SJCRH30 (cell line): ENCODE data around the gene SMIM21. TPM values are rescaled to one million over a fixed set of nuclear protein-coding genes. Genes with fewer than 3 reads are reported as not detected.

ENCODE experiments used
- DNase-seq, 2 experiments: peaks; one replicate each; pipeline ENCODE4 v3.0.0-alpha.2; 2015 to 2020
- H3K27ac ChIP-seq: fragments of 250-450 bp; sonication (Bioruptor Pico); 2 replicates; pipeline ENCODE4 v1.5.1; 2020; ENCODE audit warnings: mild to moderate bottlenecking, moderate library complexity
- H3K27me3 ChIP-seq: fragments of 250-450 bp; sonication (Bioruptor Pico); 2 replicates; pipeline ENCODE4 v1.5.1; 2020; ENCODE audit warnings: mild to moderate bottlenecking, moderate library complexity
- H3K36me3 ChIP-seq: fragments of 250-450 bp; sonication (Bioruptor Pico); 2 replicates; pipeline ENCODE4 v1.5.1; 2020; ENCODE audit warnings: mild to moderate bottlenecking, moderate library complexity
- H3K4me1 ChIP-seq: fragments of 250-450 bp; sonication (Bioruptor Pico); 2 replicates; pipeline ENCODE4 v1.5.1; 2020; ENCODE audit warnings: mild to moderate bottlenecking, moderate library complexity
- H3K4me3 ChIP-seq: fragments of 250-450 bp; sonication (Bioruptor Pico); 2 replicates; pipeline ENCODE4 v1.5.1; 2020; ENCODE audit warnings: mild to moderate bottlenecking, moderate library complexity
- H3K9me3 ChIP-seq: fragments of 250-450 bp; sonication (Bioruptor Pico); replicated peaks from 2 replicates; pipeline ENCODE4 v1.5.1; 2020; ENCODE audit warnings: mild to moderate bottlenecking, moderate library complexity
- total RNA-seq: library from RNA; depleted of rRNA; stranded (reverse); fragments of >200 nt; shearing (Covaris generic); gene quantifications from 2 replicates; pipeline ENCODE4 v1.2.3, GENCODE V29; 2014

SMIM21 gene
- total RNA-seq, 1 experiment from 2014 or later, result not detected

GRCh38 chr18:75407468-75408437 is 19.8 kb downstream of the SMIM21 start:
- DNase-seq, result peak in 1 of 2 experiments; percentile 15
- no peaks in the 10 kb centered on the region for H3K9me3 ChIP-seq
- no peak overlapping the region for H3K4me3 ChIP-seq
- H3K36me3 ChIP-seq, result no peaks in the 10 kb centered on the region
- no peaks in the 10 kb centered on the region for H3K27me3 ChIP-seq
- peaks cover 4% of the 10 kb centered on the region for H3K4me1 ChIP-seq
- no peak overlapping the region for H3K27ac ChIP-seq

DNA sequence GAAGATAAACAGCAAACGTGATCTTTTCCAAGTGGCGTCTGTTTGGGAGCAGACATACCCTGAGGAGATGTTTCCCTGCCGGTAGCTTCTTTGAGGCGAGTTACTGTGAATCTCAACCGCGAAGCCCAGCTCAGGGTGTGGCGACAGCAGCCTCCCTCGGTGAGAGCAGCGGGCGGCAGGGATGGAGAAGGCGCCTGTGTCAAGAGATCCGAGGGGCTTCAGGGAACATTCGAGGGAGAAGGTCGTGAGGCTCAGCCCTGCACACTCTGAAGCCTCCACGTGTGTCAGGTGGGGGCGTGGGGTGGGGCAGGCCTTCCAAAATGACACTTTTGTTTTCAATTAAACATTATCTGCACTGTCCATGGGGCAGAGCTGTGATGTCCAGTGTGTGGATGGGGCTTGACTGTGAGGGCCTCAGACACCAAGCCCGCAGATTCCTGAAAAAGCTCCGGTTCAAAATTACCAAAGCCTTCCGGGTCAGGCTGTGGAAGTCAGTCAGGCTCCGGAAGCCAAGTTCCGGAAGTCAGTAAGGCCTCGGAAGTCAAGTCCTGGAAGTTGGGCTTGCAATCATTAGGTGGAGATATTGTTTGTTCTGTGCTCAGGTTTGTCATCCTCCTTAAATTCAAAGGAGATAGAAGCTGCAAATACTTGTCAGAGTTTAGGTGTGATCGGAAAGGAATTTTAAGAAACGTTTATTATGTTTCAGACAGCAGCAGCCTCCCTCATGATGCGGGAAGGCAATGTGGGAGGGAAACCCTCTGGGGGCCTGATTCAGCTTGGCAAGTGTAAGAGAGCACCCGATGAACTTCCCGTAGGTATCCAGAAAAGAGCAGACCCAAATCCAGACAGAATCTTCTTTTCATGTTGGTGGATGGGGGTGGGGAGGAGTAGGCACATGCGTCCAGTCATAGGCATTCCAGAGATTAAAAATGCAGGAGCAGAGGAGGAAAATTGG is 20.7 kb downstream of the SMIM21 start:
- Histone ChIP-seq H3K9me3 (no peaks in the 10 kb centered on the region), H3K27me3 (no peaks in the 10 kb centered on the region), H3K4me3 (no peak overlapping the region), H3K36me3 (no peaks in the 10 kb centered on the region), H3K27ac (no peak overlapping the region), H3K4me1 (peaks cover 4% of the 10 kb centered on the region)
- DNase-seq, result no peak

DNA sequence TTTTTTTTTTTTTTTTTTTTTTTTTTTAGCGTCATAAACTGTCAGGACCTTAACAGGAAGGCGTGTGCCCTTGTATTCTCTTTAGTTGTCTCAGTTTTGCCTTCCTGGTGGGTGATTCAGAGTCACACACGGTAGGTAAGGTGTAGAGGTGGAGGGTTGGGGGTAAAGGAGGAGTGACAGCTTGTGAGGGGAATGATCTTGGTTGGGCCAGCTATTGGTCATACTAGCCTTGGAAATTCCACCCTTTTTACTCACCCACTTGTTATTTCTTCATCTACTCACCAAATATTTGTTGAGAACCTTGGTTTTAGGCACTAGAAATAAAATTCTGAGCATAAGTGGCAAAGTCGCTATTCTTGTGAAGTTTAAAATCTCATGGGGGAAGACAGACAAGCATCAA is 22.2 kb downstream of the SMIM21 start:
- Histone ChIP-seq H3K27me3 (no peaks in the 10 kb centered on the region), H3K4me3 (no peak overlapping the region), H3K4me1 (peaks cover 4% of the 10 kb centered on the region), H3K27ac (no peak overlapping the region), H3K9me3 (no peaks in the 10 kb centered on the region), H3K36me3 (no peaks in the 10 kb centered on the region)
- no peak for DNase-seq

- DNase-seq, result peak; percentile 7 to 33
- no peaks in the 10 kb centered on the region for H3K4me1 ChIP-seq
- no peaks in the 10 kb centered on the region for H3K27me3 ChIP-seq
- H3K4me3 ChIP-seq, result no peak overlapping the region
- no peaks in the 10 kb centered on the region for H3K36me3 ChIP-seq
- H3K9me3 ChIP-seq, result no peaks in the 10 kb centered on the region
- H3K27ac ChIP-seq, result no peak overlapping the region
Measured at GRCh38 chr18:75400366-75400765, 27.1 kb downstream of the SMIM21 start.

GRCh38 chr18:75395137-75395536 is 32.4 kb downstream of the SMIM21 start:
- Histone ChIP-seq H3K36me3 (no peaks in the 10 kb centered on the region), H3K27me3 (no peaks in the 10 kb centered on the region), H3K4me3 (no peak overlapping the region), H3K4me1 (no peaks in the 10 kb centered on the region), H3K9me3 (no peaks in the 10 kb centered on the region), H3K27ac (no peak overlapping the region)
- no peak for DNase-seq

DNA sequence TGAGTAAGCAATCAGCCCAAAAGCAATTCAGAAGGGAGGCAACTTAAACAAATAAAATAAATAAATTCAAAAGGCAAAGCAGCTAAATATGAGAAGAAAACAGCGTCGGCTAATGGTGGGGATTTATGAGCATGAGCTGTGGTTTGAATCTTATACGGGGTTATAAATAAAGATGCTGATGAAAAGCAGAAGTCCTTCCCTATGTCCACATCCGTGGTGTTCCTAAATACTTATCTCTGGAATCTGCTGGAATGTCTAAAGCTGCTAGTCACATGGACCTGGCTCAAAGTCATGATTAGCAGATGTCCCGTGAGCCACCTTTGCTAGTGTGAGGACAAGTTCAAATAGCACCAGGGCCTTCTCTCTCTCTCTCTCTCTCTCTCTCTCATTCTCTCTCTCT is 33.8 kb downstream of the SMIM21 start:
- H3K36me3 ChIP-seq, result no peaks in the 10 kb centered on the region
- H3K9me3 ChIP-seq, result no peaks in the 10 kb centered on the region
- no peak overlapping the region for H3K4me3 ChIP-seq
- no peaks in the 10 kb centered on the region for H3K27me3 ChIP-seq
- no peaks in the 10 kb centered on the region for H3K4me1 ChIP-seq
- no peak overlapping the region for H3K27ac ChIP-seq
- no peak for DNase-seq

DNA sequence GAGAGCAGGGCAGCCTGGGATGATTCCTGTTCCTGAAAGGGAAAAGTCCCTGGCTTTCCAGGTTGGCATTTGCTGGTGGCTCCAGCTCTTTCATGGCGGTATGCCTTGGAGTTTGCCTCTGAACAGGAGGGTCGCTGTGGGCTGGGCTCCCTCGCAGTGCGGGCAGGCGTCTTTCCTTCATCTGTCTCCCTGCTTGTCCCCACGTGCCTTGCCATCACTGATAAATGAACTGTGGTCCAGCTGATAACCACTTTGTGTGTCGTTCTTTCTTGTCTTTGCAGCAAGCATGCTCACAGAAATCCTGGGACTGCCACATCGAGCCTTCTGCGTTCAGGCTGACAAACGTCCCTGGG is 35.3 kb downstream of the SMIM21 start:
- no peaks in the 10 kb centered on the region for H3K36me3 ChIP-seq
- H3K4me3 ChIP-seq, result no peak overlapping the region
- DNase-seq, result no peak
- no peaks in the 10 kb centered on the region for H3K27me3 ChIP-seq
- no peaks in the 10 kb centered on the region for H3K9me3 ChIP-seq
- H3K4me1 ChIP-seq, result no peaks in the 10 kb centered on the region
- no peak overlapping the region for H3K27ac ChIP-seq

GRCh38 chr18:75391279-75392225 is 36.0 kb downstream of the SMIM21 start:
- Histone ChIP-seq H3K4me1 (no peaks in the 10 kb centered on the region), H3K27me3 (no peaks in the 10 kb centered on the region), H3K9me3 (no peaks in the 10 kb centered on the region), H3K36me3 (no peaks in the 10 kb centered on the region), H3K27ac (no peak overlapping the region), H3K4me3 (no peak overlapping the region)
- DNase-seq, result no peak

DNA sequence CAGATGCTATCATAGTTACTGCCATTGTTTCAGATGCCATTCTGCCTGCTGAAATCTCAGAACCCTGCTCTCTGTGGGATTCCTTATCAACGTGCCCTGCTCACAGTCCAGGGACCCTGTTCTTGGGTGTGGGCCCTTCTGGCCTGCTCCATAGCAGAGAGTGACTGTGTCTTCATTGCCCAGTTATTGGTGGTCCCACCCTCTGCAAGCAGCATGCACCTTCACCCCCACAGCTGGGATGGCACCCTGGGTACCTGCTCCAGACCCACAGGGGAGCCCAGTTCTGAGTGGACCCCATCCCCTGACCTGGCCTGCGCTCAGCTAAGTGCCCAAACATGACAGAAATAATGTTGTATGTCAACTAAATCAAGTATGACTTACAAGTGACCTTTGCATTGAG is 36.6 kb downstream of the SMIM21 start:
- DNase-seq, result no peak
- Histone ChIP-seq H3K4me1 (no peaks in the 10 kb centered on the region), H3K27ac (no peak overlapping the region), H3K9me3 (no peaks in the 10 kb centered on the region), H3K4me3 (no peak overlapping the region), H3K36me3 (no peaks in the 10 kb centered on the region), H3K27me3 (no peaks in the 10 kb centered on the region)

- DNase-seq, result no peak
- H3K9me3 ChIP-seq, result no peaks in the 10 kb centered on the region
- H3K27ac ChIP-seq, result no peak overlapping the region
- H3K4me1 ChIP-seq, result no peaks in the 10 kb centered on the region
- no peak overlapping the region for H3K4me3 ChIP-seq
- H3K36me3 ChIP-seq, result no peaks in the 10 kb centered on the region
- H3K27me3 ChIP-seq, result no peaks in the 10 kb centered on the region
Measured at GRCh38 chr18:75384144-75384543, 43.4 kb downstream of the SMIM21 start.

- DNase-seq, result no peak
- Histone ChIP-seq H3K4me3 (no peak overlapping the region), H3K27me3 (no peaks in the 10 kb centered on the region), H3K9me3 (no peaks in the 10 kb centered on the region), H3K27ac (no peak overlapping the region), H3K36me3 (no peaks in the 10 kb centered on the region), H3K4me1 (peaks cover 5% of the 10 kb centered on the region)
Measured at GRCh38 chr18:75378376-75379315, 48.9 kb downstream of the SMIM21 start.

GRCh38 chr18:75377926-75378325 is 49.6 kb downstream of the SMIM21 start:
- Histone ChIP-seq H3K27me3 (no peaks in the 10 kb centered on the region), H3K27ac (no peak overlapping the region), H3K4me3 (no peak overlapping the region), H3K36me3 (no peaks in the 10 kb centered on the region), H3K9me3 (no peaks in the 10 kb centered on the region), H3K4me1 (peaks cover 5% of the 10 kb centered on the region)
- no peak for DNase-seq

- Histone ChIP-seq H3K27me3 (no peaks in the 10 kb centered on the region), H3K36me3 (no peaks in the 10 kb centered on the region), H3K27ac (no peak overlapping the region), H3K9me3 (no peaks in the 10 kb centered on the region), H3K4me3 (no peak overlapping the region), H3K4me1 (peaks cover 5% of the 10 kb centered on the region)
- peak; percentile 20 to 42 for DNase-seq
Measured at GRCh38 chr18:75377258-75377657, 50.2 kb downstream of the SMIM21 start.
